Measurements from ENCODE around the gene NHSL2. TPM values are rescaled to one million over a fixed set of nuclear protein-coding genes. Genes with fewer than 3 reads are reported as not detected.

The NHSL2 gene
- total RNA-seq, 1 donor, result 14.8 TPM

- DNase-seq (ENCODE audit: low read depth in 2 of 3, low spot score in 2 of 3), result no peak
These were observed 150.4 kb downstream of the NHSL2 start for GRCh38 chrX:72060921-72061490.

- no peak for DNase-seq (ENCODE audit: low read depth in 2 of 3, low spot score in 2 of 3)
These were observed 152.3 kb downstream of the NHSL2 start for GRCh38 chrX:72062916-72063315.

- no peak for DNase-seq (ENCODE audit: low read depth in 2 of 3, low spot score in 2 of 3)
These were observed 158.9 kb downstream of the NHSL2 start for GRCh38 chrX:72069350-72070160.

- DNase-seq (ENCODE audit: low read depth in 2 of 3, low spot score in 2 of 3), result no peak
These were observed 160.6 kb downstream of the NHSL2 start for GRCh38 chrX:72071213-72071612.

- no peak for DNase-seq (ENCODE audit: low read depth in 2 of 3, low spot score in 2 of 3)
These were observed 163.0 kb downstream of the NHSL2 start for GRCh38 chrX:72073633-72074032.

GRCh38 chrX:72078411-72078810 lies 167.8 kb downstream of the NHSL2 start:
- peak in 1 of 3 donors; percentile 22 for DNase-seq (ENCODE audit: low read depth in 2 of 3, low spot score in 2 of 3)

- no peak for DNase-seq (ENCODE audit: low read depth in 2 of 3, low spot score in 2 of 3)
These were observed 169.0 kb downstream of the NHSL2 start for GRCh38 chrX:72079607-72080006.

GRCh38 chrX:72080150-72080549 lies 169.5 kb downstream of the NHSL2 start:
- no peak for DNase-seq (ENCODE audit: low read depth in 2 of 3, low spot score in 2 of 3)

GRCh38 chrX:72080800-72081199 lies 170.2 kb downstream of the NHSL2 start:
- DNase-seq (ENCODE audit: low read depth in 2 of 3, low spot score in 2 of 3), result no peak

GRCh38 chrX:72081605-72082320 lies 171.1 kb downstream of the NHSL2 start:
- DNase-seq (ENCODE audit: low read depth in 2 of 3, low spot score in 2 of 3), result no peak

- no peak for DNase-seq (ENCODE audit: low read depth in 2 of 3, low spot score in 2 of 3)
These were observed 172.6 kb downstream of the NHSL2 start for GRCh38 chrX:72083291-72083690.

GRCh38 chrX:72084114-72084513 lies 173.5 kb downstream of the NHSL2 start:
- no peak for DNase-seq (ENCODE audit: low read depth in 2 of 3, low spot score in 2 of 3)

GRCh38 chrX:72086995-72087394 lies 176.3 kb downstream of the NHSL2 start:
- no peak for DNase-seq (ENCODE audit: low read depth in 2 of 3, low spot score in 2 of 3)

- DNase-seq (ENCODE audit: low read depth in 2 of 3, low spot score in 2 of 3), result no peak
These were observed 178.1 kb downstream of the NHSL2 start for GRCh38 chrX:72088761-72089160.

- DNase-seq (ENCODE audit: low read depth in 2 of 3, low spot score in 2 of 3), result no peak
These were observed 178.6 kb downstream of the NHSL2 start for GRCh38 chrX:72089254-72089653.

GRCh38 chrX:72094894-72095293 lies 184.2 kb downstream of the NHSL2 start:
- peak; percentile 42 to 90 (median 81) for DNase-seq (ENCODE audit: low read depth in 2 of 3, low spot score in 2 of 3)

- DNase-seq (ENCODE audit: low read depth in 2 of 3, low spot score in 2 of 3), result no peak
These were observed 184.7 kb downstream of the NHSL2 start for GRCh38 chrX:72095370-72095769.

- peak in 1 of 3 donors; percentile 36 for DNase-seq (ENCODE audit: low read depth in 2 of 3, low spot score in 2 of 3)
These were observed 186.5 kb downstream of the NHSL2 start for GRCh38 chrX:72097098-72097497.

GRCh38 chrX:72100051-72100755 lies 189.6 kb downstream of the NHSL2 start:
- no peak for DNase-seq (ENCODE audit: low read depth in 2 of 3, low spot score in 2 of 3)

GRCh38 chrX:72100824-72101351 lies 190.2 kb downstream of the NHSL2 start:
- peak; percentile 49 to 95 (median 86) for DNase-seq (ENCODE audit: low read depth in 2 of 3, low spot score in 2 of 3)

GRCh38 chrX:72101597-72102037 lies 191.0 kb downstream of the NHSL2 start:
- DNase-seq (ENCODE audit: low read depth in 2 of 3, low spot score in 2 of 3), result no peak
